Mammary epithelial cell (primary cell): ENCODE data around the gene KRT33A.

Experiments
- EZH2 ChIP-seq: IDR thresholded peaks from 2 replicates; pipeline ENCODE4 v1.6.1; 2012; ENCODE audit warnings: low read length, inconsistent platforms, borderline replicate concordance
- TF ChIP-seq, protein P1 (sequence below), 2 donors: IDR thresholded peaks in 1 of 2; conservative IDR thresholded peaks in 1 of 2; 2 replicates each; pipeline ENCODE4 v1.5.1; 2011 to 2012; ENCODE audit warnings: inconsistent platforms in 2 of 2, low read length in 2 of 2, mild to moderate bottlenecking in 2 of 2, control low read depth in 1 of 2, low read depth in 1 of 2; ENCODE audit not compliant: insufficient read depth in 1 of 2; ENCODE audit errors: extremely low read depth in 1 of 2

DNA sequence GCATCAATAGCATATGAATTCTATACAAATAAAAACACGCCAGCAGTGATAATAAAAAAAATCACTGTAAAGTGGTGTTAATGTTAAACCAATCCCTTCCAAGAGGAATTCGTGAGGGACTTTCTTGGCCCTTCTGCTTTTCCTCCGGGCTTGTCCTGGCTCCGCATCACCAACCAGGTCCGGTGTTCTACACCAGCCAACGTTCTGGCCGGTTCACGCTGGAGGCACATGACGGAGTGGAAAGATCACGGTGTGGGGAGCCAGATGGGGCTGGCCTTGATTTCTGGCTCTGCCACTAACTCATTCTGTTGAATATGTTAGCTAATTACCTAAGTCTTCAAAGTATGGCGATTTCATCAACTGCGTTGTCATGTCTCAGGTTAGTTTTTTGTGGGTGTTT, 46.5 kb downstream of the KRT33A start:
- TF ChIP-seq, protein P1, sequence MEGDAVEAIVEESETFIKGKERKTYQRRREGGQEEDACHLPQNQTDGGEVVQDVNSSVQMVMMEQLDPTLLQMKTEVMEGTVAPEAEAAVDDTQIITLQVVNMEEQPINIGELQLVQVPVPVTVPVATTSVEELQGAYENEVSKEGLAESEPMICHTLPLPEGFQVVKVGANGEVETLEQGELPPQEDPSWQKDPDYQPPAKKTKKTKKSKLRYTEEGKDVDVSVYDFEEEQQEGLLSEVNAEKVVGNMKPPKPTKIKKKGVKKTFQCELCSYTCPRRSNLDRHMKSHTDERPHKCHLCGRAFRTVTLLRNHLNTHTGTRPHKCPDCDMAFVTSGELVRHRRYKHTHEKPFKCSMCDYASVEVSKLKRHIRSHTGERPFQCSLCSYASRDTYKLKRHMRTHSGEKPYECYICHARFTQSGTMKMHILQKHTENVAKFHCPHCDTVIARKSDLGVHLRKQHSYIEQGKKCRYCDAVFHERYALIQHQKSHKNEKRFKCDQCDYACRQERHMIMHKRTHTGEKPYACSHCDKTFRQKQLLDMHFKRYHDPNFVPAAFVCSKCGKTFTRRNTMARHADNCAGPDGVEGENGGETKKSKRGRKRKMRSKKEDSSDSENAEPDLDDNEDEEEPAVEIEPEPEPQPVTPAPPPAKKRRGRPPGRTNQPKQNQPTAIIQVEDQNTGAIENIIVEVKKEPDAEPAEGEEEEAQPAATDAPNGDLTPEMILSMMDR (conservative IDR thresholded peaks at IDR 0.05 in 1 of 2, IDR thresholded peaks at IDR 0.05 in 1 of 2; ENCODE audit: extremely low read depth in 1 of 2, insufficient read depth in 1 of 2, low read depth in 1 of 2, low read length in 2 of 2): no peak
- TF ChIP-seq EZH2: no peak
